Stimulated activated CD8-positive, alpha-beta memory T cell treated with anti-CD3 and anti-CD28 coated beads, Interleukin-12 subunit alpha, Interleukin-12 subunit beta, amount 100 ng/mL, for 4 hours (primary cell): ENCODE measurements around the gene RPL36A.

Experiments
- DNase-seq: peaks from one replicate; pipeline ENCODE4 v3.0.0-alpha.2; 2020; ENCODE audit warnings: low read depth

The RPL36A gene

GRCh38 chrX:101442085-101442484, 51.3 kb downstream of the RPL36A start:
- DNase-seq = no peak
